Raji (cell line): ENCODE measurements around the gene HOXD9.

Source experiments
- POLR2A ChIP-seq: IDR thresholded peaks from 2 replicates; pipeline ENCODE4 v1.6.1; 2011; ENCODE audit warnings: low read depth, low read length, control low read depth; ENCODE audit not compliant: insufficient read depth

Gene HOXD9

DNA sequence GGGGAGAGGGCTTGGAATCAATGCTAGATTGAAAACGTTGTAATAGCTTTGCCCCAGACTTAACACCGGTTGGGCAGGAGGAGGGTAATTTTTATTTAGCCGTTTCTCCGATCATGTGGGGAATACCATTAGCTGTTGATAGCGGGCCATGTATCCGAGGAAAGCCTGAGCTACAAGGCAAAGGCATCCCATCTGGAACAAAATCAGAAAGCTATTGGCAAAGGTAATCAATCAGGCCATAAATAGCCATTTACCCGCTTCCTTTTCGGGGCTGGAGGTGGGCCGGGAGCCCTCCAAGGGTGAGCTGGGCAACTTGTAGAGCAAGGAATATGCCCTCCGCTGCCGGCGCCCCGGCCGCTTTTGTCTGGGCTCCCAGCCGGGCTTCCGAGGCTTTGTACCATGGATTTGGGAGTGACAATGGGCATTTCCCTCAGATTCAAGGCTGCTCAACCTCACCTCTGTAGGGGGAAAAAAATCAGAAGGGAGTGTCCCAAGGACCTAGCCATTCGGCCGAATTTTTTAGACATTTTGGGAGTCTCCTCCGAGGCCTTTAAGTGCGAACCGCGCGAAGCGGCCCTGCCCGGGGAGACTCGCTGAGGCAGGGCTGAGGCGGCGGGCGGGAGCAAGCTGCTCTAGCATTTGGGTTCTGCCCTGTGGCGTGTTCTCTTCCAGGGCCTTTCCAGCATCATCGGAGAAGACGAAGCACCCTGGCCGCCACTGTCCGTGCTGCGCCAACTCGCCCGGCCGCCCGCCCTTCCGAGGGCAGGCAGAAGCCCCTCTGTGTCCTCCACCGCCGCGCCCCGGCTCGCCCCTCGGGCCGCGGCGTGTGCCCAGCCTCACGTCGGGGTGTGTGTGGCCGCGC, 1.1 kb upstream of the HOXD9 start:
- no peak for TF ChIP-seq POLR2A

DNA sequence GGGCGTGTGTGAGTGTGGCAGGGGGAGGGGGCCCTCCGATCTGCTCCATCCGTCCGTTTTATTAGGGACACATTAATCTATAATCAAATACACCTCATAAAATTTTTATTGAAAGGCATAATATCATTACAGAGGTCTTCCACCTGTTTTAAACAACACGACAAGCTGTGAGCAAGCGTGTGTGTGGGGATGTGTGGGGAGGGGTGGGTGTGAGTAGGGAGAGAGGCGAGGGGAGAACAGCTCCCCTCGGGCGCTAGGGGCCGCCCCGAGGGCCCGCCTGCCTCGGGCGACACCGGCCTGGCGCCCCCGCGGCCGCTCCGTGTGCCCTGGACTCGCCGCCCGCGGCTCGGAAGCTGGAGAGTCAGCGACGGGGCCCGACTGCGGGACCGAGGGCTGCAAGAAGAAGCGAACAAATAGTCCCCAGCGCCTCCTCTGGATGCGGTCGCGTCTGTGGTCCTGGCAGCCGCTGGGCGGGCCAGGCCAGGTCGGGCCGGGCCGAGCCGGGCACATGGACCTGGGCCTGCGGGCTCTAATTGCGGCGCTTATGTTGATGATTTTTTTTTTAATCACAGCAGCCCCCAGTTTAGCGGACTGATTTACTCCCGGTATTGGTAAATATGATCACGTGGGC, 352 bp upstream of the HOXD9 start:
- TF ChIP-seq POLR2A: no peak

DNA sequence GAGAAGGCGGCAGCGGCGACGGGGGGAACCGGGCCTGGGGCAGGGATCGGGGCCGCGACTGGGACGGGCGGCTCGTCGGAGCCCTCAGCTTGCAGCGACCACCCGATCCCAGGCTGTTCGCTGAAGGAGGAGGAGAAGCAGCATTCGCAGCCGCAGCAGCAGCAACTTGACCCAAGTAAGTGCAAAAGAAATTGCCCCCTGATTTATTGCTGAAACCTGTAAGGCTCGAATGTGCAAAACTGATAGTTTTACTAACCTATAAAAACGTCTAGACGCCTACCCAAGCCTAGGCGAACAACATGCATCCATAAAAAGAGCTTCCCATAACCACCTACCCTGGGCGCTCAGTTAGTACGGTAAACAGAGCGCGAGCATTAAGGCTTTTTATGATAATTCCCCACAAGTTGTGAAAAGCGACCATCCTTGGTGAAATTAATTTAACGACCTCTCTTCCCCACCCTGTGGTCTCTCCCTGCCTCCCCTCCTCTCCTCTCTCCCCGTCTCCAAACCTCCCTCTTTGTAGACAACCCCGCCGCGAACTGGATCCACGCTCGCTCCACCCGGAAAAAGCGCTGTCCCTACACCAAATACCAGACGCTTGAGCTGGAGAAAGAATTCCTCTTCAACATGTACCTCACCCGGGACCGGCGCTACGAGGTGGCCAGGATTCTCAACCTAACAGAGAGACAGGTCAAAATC, 1.0 kb downstream of the HOXD9 start:
- no peak for TF ChIP-seq POLR2A

DNA sequence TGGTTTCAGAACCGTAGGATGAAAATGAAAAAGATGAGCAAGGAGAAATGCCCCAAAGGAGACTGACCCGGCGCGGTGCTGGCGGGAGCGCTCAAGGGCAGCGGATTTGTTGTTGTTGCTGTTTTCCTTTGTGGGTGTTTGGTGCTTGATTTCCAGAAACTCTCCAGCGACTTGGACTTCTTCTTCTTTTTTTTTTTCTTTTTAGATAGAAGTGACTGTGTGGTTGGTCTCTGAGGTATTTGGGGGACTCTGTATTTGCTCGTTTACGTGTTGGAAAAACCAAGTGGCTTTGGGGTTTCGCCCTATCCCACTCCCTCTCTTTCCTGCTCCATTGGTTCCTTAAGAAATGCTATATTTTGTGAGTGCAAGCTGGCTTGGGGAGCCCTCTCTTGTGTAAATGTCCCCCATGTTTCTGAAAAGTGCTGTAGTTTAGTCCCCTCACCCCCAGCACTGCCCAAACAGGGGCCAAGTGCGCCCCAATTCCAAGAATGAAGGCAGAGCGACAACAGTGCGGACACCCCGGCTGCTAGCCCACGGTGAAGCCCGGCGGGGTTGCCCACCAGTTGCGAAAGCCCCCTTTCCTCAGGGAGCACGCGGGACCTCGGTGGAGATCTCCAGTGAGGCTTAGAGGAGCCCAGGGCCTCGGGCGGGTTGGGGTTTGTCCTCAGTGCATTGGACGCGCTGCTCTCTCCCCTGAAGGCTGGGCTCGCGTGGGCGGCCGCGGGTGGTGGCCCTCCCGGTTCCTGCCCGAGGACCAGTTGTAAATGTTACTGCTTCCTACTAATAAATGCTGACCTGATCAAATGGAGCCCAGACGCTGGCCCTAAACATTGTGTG, 1.8 kb downstream of the HOXD9 start:
- no peak for TF ChIP-seq POLR2A

DNA sequence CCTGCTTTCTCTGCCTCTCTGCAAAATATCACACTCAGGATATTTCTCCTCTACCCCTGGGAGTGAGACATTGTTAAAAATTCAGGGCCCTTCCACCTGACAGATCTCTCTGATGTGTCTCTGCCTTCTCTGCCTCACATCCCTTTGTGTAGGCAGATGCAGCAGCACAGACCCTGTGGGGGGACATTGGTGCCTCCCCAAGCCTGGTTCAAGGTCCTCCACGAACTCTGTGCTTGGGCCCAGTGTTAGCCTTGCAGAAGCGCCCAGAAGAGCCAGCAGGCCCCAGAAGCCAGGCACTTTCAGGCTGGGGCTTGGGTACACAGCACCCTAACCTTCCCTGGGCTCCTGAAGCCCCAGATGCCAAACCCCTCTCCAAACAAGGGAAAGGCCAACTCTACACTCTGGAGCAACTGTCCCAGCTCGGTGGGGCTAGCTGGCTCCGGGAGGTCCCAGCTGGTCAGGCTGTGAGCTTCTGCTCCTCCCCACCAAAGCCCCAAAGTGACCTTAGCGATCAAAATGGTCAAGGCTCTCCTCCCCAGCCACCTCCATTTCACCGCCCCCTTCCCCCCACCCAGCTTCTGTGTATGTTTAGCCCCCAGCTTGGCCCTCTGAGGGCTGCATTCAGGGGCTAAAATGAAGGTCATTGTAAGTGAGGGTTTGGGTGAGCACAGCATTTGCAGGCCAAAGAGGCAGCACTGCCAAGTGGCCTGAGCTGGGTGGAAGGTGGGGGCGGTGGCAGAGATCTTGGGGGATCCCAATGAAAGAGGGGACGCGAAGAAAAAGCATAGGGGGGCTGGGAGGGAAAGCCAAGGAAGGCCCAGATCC, 2.6 kb downstream of the HOXD9 start:
- TF ChIP-seq POLR2A: no peak

DNA sequence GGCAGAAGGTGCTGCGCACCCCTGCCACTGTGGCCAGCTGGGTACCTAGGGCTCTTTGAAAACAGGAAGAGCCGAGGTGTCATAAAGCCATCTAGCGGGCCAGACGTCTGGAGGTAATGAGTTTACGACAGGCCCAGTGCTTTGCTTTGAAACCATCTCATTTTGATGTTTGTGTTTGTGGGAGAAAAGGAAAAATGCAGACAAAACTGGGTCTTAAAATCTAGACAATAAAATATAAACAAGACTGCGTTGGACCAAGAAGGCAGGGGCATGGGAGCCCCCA, 3.2 kb downstream of the HOXD9 start:
- no peak for TF ChIP-seq POLR2A

DNA sequence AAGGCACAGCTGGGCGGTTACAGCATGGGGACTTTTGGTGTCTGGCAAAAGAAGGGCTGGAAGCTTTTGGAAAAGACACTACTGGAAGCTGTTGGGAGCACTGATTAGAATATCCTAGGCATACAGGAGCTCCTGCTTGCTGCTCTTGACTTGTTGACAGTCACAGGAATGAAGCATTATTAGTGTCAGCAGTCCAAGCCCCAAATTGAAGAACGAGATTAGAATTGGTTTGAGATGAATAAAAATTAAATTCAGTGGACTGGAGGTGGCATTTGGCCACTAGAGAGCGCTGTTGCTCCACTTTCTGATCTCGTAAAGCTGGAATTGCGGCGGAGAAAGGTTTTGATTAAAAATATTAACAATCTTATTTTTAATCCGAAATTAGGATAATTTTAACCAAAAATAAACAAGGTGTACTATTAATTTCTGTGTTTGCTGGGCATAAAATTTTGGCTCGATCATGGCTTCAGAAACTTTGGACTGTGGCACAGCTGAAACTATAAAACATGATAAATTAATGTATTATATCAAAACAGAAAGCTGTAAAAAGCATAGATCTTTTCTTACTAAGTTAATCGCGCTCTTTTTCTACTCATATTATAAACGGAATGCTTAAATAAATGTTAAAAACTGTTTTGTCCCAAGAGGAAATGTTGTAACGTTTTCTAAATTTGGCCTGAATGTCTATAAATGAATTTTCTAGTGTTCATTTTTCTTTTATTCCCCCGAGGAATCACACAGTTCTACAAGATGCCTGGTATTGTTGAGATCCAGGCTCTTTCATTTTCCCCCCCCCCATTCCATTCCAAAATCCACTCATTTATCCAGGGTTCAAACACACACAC, 4.6 kb downstream of the HOXD9 start:
- TF ChIP-seq POLR2A: no peak

DNA sequence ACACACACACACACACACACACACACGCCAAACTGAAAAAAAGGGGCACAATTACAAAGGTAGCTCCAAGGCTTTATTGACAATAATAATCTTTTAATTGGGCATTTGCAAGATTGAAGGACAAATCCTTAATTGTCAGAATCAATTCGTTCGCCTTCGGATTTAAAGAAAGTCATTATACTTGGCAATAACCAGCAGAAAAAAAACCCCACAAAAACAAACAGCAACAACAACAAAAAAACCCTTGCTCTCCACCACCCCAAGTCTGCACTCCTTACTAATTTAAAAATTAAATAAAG, 5.2 kb downstream of the HOXD9 start:
- no peak for TF ChIP-seq POLR2A

DNA sequence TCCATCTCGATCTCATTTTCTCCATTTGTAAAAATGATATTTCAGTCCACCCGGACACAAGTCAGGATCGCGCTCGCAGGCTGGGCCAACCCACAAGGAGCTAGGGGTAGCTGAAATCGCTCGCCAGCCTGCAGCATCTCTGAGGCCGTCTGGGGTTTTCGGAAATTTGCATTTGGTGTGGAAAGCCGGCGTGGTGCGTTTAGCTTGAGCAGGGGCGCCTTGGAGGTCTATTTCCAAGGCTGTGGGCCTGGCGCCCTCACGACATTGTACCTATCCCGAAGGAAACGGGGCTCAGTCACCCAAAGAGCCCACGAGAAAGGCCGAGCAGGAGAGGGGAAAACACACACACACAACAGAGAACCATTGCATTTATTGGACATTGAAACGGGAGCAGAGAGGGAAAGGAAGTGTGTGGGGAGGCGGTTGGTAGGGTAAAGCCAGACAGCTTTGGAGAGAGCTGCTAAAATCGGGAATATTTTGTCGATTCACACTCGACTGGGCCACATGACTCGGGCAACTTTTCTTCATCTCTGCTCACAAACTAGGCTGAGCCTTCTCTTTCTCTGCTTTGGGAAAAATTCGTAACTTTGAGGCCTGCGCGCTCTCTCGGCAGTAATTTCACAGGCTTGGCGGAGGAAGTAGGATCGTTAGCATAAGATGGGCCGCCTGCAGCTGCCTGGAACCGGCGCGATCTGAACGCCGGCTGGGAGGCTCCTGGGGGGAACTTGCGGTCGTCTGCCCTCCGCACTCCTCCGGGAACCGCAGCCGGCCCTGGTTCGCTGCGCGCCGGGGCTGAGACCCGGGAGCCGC, 5.9 kb downstream of the HOXD9 start:
- no peak for TF ChIP-seq POLR2A

DNA sequence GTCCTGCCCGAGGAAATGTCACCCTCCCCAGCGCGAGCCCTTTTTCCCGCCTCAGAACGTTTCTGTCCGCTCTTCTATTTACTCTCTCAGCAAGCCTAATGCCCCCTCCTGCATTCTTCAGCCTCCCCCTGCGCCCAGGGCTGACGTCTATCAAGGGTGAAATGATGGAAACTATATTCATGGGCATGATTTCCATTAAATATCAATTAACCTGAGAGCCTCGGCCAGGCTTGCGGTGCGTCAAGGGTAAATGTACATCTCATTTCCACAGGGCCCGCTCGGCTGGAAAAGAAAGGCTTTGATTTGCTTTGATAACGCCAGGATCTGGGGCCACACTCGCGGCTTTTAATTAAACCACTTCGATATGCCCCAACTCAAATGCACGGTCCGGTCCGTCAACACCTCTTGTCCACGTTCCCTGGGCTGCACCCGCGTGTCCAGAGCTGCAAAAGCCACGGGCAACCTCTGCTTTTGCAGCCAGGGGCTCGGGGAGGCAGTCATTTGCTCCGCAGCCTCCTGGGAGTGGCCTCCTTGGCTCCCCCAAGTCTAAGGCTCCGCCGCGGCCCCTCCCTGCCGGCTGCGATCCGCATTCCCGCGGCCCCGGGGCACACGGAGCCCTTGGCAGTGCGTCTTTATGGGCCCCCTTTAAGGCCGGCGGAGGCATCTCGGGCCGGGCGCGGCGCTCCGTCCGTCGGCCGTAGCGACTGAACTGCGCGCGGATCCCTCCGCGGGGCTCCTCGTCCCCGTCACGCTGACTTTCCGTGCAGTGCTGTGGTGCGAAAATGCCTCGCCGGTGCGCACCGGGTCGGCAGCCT, 6.7 kb downstream of the HOXD9 start, which contains the start of gene HOXD8:
TSS of gene HOXD8 (plus strand) at position 724 of the 815 bp plus-strand sequence. CDS start 662 bp downstream, outside the sequence.
- no peak for TF ChIP-seq POLR2A

DNA sequence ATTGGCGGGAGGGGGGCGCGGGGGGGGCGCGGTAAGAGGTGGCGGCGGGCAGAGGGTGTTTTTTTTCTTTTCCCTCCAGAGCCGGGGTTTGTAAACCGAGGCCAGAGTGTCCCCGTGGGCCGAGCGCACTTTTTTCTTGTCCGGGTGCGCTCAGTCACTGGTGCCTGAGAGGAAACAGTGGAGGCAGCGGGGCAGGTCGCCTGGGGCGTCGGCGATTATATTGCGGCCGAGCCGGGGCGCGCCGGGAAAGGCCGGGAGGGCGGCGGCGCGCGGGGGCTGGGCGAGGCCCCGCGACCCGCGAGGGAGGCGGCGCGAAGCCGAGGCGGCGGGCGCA, 7.3 kb downstream of the HOXD9 start:
- no peak for TF ChIP-seq POLR2A
